Breast epithelium (tissue), 3 donors: ENCODE data around the gene BABAM2.

Source experiments
- POLR2A ChIP-seq: fragments of 450-650 bp; IDR thresholded peaks from one replicate; pipeline ENCODE4 v1.6.1; 2016; ENCODE audit warnings: antibody characterized with exemption, mild to moderate bottlenecking, moderate library complexity
- TF ChIP-seq, protein P1 (sequence below), 3 donors: fragments of 450-650 bp; IDR thresholded peaks; one replicate each; pipeline ENCODE4 v1.5.1; 2016 to 2017; ENCODE audit warnings: antibody characterized with exemption in 3 of 3, mild to moderate bottlenecking in 3 of 3, moderate library complexity in 3 of 3

DNA sequence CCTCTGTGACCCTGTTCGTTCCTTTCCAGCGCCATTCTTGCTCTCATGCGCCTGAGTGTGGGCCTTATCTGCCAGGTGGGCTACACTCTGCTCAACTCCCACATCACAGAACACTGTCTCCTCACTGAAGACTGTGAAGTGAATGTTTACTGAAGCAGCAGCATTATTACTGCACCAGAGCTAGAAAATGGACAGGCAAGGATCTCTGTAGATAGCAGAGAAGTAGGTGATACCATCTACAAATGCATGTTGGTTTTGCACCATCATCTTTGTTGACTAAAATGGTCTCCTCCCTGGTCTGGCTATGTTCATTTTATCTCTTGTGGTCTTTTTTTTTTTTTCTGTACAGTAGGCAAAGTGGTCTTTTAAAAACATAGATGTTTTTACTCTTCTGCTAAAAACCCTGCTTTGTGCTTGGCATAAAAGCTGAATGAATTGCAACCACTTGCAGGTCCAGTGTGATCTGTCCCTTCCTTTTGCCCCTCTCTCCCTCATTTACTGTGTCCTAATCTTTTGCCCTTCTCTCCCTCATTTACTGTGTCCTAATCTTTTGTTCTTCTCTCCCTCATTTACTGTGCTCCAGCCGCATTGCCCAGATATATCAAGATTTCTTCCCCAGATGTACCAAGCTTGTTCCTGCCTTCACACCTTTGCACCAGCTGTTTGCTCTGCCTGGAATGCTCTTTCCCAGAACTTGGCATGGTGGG, 35.4 kb downstream of the BABAM2 start:
- TF ChIP-seq, protein P1, sequence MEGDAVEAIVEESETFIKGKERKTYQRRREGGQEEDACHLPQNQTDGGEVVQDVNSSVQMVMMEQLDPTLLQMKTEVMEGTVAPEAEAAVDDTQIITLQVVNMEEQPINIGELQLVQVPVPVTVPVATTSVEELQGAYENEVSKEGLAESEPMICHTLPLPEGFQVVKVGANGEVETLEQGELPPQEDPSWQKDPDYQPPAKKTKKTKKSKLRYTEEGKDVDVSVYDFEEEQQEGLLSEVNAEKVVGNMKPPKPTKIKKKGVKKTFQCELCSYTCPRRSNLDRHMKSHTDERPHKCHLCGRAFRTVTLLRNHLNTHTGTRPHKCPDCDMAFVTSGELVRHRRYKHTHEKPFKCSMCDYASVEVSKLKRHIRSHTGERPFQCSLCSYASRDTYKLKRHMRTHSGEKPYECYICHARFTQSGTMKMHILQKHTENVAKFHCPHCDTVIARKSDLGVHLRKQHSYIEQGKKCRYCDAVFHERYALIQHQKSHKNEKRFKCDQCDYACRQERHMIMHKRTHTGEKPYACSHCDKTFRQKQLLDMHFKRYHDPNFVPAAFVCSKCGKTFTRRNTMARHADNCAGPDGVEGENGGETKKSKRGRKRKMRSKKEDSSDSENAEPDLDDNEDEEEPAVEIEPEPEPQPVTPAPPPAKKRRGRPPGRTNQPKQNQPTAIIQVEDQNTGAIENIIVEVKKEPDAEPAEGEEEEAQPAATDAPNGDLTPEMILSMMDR (IDR thresholded peaks at IDR 0.05) = no peak
- no peak for TF ChIP-seq POLR2A
